Chondrocyte (in vitro differentiated cells): ENCODE data around the gene CYP3A4. TPM values are rescaled to one million over a fixed set of nuclear protein-coding genes. Genes with fewer than 3 reads are reported as not detected.
"Not testable (repeated sequence)": the region's sequence is repeated elsewhere in the genome, so short reads cannot be mapped to it uniquely, and the experiment has no call there.

Experiments used
- DNase-seq: peaks from one replicate; pipeline ENCODE4 v3.0.0; 2021; ENCODE audit warnings: mixed read lengths, low spot score
- H3K27ac Mint-ChIP-seq: one replicate; pipeline ENCODE4 v1.8.0; 2021; ENCODE audit warnings: mild to moderate bottlenecking, moderate library complexity, mixed read lengths; ENCODE audit not compliant: unreplicated experiment
- H3K27me3 Mint-ChIP-seq: 2 replicates; pipeline ENCODE4 v1.8.0; 2021; ENCODE audit warnings: low read depth, mixed read lengths
- H3K36me3 Mint-ChIP-seq: 2 replicates; pipeline ENCODE4 v1.8.0; 2021; ENCODE audit warnings: low read depth, mixed read lengths
- H3K4me1 Mint-ChIP-seq: 2 replicates; pipeline ENCODE4 v1.8.0; 2021; ENCODE audit warnings: low read depth, mild to moderate bottlenecking, mixed read lengths
- H3K4me3 Mint-ChIP-seq: one replicate; pipeline ENCODE4 v1.8.0; 2021; ENCODE audit warnings: mild to moderate bottlenecking, moderate library complexity, mixed read lengths; ENCODE audit not compliant: unreplicated experiment
- H3K9me3 Mint-ChIP-seq: 2 replicates; pipeline ENCODE4 v1.8.0; 2021; ENCODE audit warnings: low read depth, mixed read lengths
- CTCF ChIP-seq: fragments of 200-600 bp; sonication (generic); IDR thresholded peaks from 2 replicates; pipeline ENCODE4 v1.5.0; 2021; ENCODE audit warnings: antibody characterized with exemption, mild to moderate bottlenecking, moderate library complexity
- total RNA-seq: library from RNA; stranded (reverse); gene quantifications from 3 replicates; pipeline ENCODE4 v1.2.1, GENCODE V29; 2021

Gene CYP3A4
- total RNA-seq, 1 donor from 2014 or later = not detected

- H3K36me3 Mint-ChIP-seq = peaks cover 2% of the 10 kb centered on the region
- H3K27me3 Mint-ChIP-seq = peaks cover 12% of the 10 kb centered on the region
- no peak overlapping the region for H3K4me3 Mint-ChIP-seq
- peaks cover 11% of the 10 kb centered on the region for H3K9me3 Mint-ChIP-seq
- H3K4me1 Mint-ChIP-seq = peaks cover 4% of the 10 kb centered on the region
- TF ChIP-seq CTCF = no peak
- H3K27ac Mint-ChIP-seq = no peak overlapping the region
- DNase-seq = no peak
Measured at GRCh38 chr7:99798972-99799371, 15.0 kb upstream of the CYP3A4 start.

GRCh38 chr7:99795864-99796263, 11.9 kb upstream of the CYP3A4 start:
- H3K27ac Mint-ChIP-seq, H3K9me3 Mint-ChIP-seq, DNase-seq, H3K4me1 Mint-ChIP-seq, H3K4me3 Mint-ChIP-seq, H3K36me3 Mint-ChIP-seq: not testable (repeated sequence)
- peaks cover 14% of the 10 kb centered on the region for H3K27me3 Mint-ChIP-seq

GRCh38 chr7:99794585-99795502, 10.9 kb upstream of the CYP3A4 start:
- Mint-ChIP-seq H3K36me3 (no peaks in the 10 kb centered on the region), H3K9me3 (peaks cover 3% of the 10 kb centered on the region), H3K27ac (no peak overlapping the region), H3K27me3 (peaks cover 9% of the 10 kb centered on the region), H3K4me1 (peaks cover 4% of the 10 kb centered on the region), H3K4me3 (no peak overlapping the region)
- TF ChIP-seq CTCF = no peak
- no peak for DNase-seq

- DNase-seq = no peak
- Mint-ChIP-seq H3K36me3 (no peaks in the 10 kb centered on the region), H3K27me3 (peaks cover 11% of the 10 kb centered on the region), H3K9me3 (peaks cover 3% of the 10 kb centered on the region), H3K27ac (no peak overlapping the region), H3K4me3 (no peak overlapping the region), H3K4me1 (peaks cover 4% of the 10 kb centered on the region)
- TF ChIP-seq CTCF = no peak
Measured at GRCh38 chr7:99793443-99793842, 9.5 kb upstream of the CYP3A4 start.

- Mint-ChIP-seq H3K9me3 (peaks cover 2% of the 10 kb centered on the region), H3K27ac (no peak overlapping the region), H3K27me3 (peaks cover 11% of the 10 kb centered on the region), H3K4me3 (no peak overlapping the region), H3K4me1 (peaks cover 4% of the 10 kb centered on the region), H3K36me3 (no peaks in the 10 kb centered on the region)
- no peak for TF ChIP-seq CTCF
- DNase-seq = no peak
Measured at GRCh38 chr7:99792967-99793366, 9.0 kb upstream of the CYP3A4 start.
